Left ventricle myocardium inferior (tissue), 1 donor: ENCODE results near the gene DPY19L3. TPM values are rescaled to one million over a fixed set of nuclear protein-coding genes. Genes with fewer than 3 reads are reported as not detected.

Source experiments
- DNase-seq: peaks from one replicate; pipeline ENCODE4 v3.0.0-alpha.2; 2020
- H3K27ac ChIP-seq: fragments of 200-600 bp; replicated peaks from 2 replicates; pipeline ENCODE4 v1.8.0; 2021
- H3K27me3 ChIP-seq: fragments of 200-600 bp; 2 replicates; pipeline ENCODE4 v1.8.0; 2021; ENCODE audit warnings: low read depth
- H3K36me3 ChIP-seq: fragments of 200-600 bp; 2 replicates; pipeline ENCODE4 v1.8.0; 2021
- H3K4me1 ChIP-seq: fragments of 200-600 bp; 2 replicates; pipeline ENCODE4 v1.8.0; 2021
- H3K4me3 ChIP-seq: fragments of 200-600 bp; 2 replicates; pipeline ENCODE4 v1.8.0; 2021; ENCODE audit warnings: mild to moderate bottlenecking, moderate library complexity
- H3K9me3 ChIP-seq: fragments of 200-600 bp; replicated peaks from 2 replicates; pipeline ENCODE4 v1.8.0; 2021
- CTCF ChIP-seq: fragments of 200-600 bp; IDR thresholded peaks from 2 replicates; pipeline ENCODE4 v1.8.0; 2021; ENCODE audit warnings: antibody characterized with exemption, mild to moderate bottlenecking, borderline replicate concordance
- intact Hi-C: fragments of 100-400 bp; cut with micrococcal nuclease; formaldehyde crosslinking; loops from one replicate; pipeline ENCODE4 v1.11.0; 2022
- long read RNA-seq: library from polyadenylated mRNA; unstranded; transcript quantifications from one replicate; pipeline ENCODE4 v2.0.0, GENCODE V29; 2021
- total RNA-seq: library from RNA; stranded (reverse); fragmentation: NEBNext Ultra II Directional; extraction: Animal tissue kit (Norgen Biotek cat#: 25700); gene quantifications from one replicate; pipeline ENCODE4 v1.2.1, GENCODE V29; 2021
- donor health status: DM: no; HTN: yes; CAD: no; lungs with severe emphysema.

The DPY19L3 gene
- total RNA-seq: 5.2 TPM
- long read RNA-seq, full-length matches to known transcripts: 2 of 3 reads
- long read RNA-seq, partial matches to known transcripts: 0 of 3 reads
- long read RNA-seq, other reads (novel, unspliced or antisense): 1 of 3 reads

- no peak for TF ChIP-seq CTCF
- peak within 1 kb of the TSS; percentile 96 for H3K4me3 ChIP-seq
- intact Hi-C loops: no loop called here
- peak within 1 kb of the TSS; percentile 96 for H3K27ac ChIP-seq
- H3K4me1 ChIP-seq: peaks cover 27% of the 10 kb centered on the region
- peak; percentile 95 for DNase-seq
- H3K27me3 ChIP-seq: no peaks in the 10 kb centered on the region
- peaks cover 15% of the 10 kb centered on the region for H3K36me3 ChIP-seq
- no peaks in the 10 kb centered on the region for H3K9me3 ChIP-seq
These were observed at the start of gene DPY19L3 for GRCh38 chr19:32405431-32406160. TSS of gene DPY19L3 (plus strand) at chr19:32405770. CDS start at chr19:32408254, 2,484 bp downstream.

GRCh38 chr19:32357720-32358119 lies 47.9 kb upstream of the DPY19L3 start:
- no peak overlapping the region for H3K4me3 ChIP-seq
- H3K36me3 ChIP-seq: peaks cover 93% of the 10 kb centered on the region
- no peaks in the 10 kb centered on the region for H3K27me3 ChIP-seq
- no peak for DNase-seq
- H3K27ac ChIP-seq: no peak overlapping the region
- peaks cover 17% of the 10 kb centered on the region for H3K4me1 ChIP-seq
- TF ChIP-seq CTCF: peak; percentile 24
- no peaks in the 10 kb centered on the region for H3K9me3 ChIP-seq
- intact Hi-C loops: no loop called here

GRCh38 chr19:32358321-32358720 lies 47.2 kb upstream of the DPY19L3 start:
- H3K36me3 ChIP-seq: peaks cover 93% of the 10 kb centered on the region
- intact Hi-C loops: no loop called here
- no peak for TF ChIP-seq CTCF
- peaks cover 23% of the 10 kb centered on the region for H3K4me1 ChIP-seq
- no peaks in the 10 kb centered on the region for H3K27me3 ChIP-seq
- DNase-seq: no peak
- H3K27ac ChIP-seq: no peak overlapping the region
- no peak overlapping the region for H3K4me3 ChIP-seq
- no peaks in the 10 kb centered on the region for H3K9me3 ChIP-seq

GRCh38 chr19:32359581-32359980 lies 46.0 kb upstream of the DPY19L3 start:
- TF ChIP-seq CTCF: no peak
- Histone ChIP-seq H3K36me3 (peaks cover 87% of the 10 kb centered on the region), H3K27ac (no peak overlapping the region), H3K27me3 (no peaks in the 10 kb centered on the region), H3K4me1 (peaks cover 36% of the 10 kb centered on the region), H3K4me3 (no peak overlapping the region), H3K9me3 (no peaks in the 10 kb centered on the region)
- no peak for DNase-seq
- intact Hi-C loops: no loop called here

GRCh38 chr19:32361574-32362317 lies 43.8 kb upstream of the DPY19L3 start:
- Histone ChIP-seq H3K27me3 (no peaks in the 10 kb centered on the region), H3K36me3 (peaks cover 77% of the 10 kb centered on the region), H3K9me3 (no peaks in the 10 kb centered on the region), H3K27ac (no peak overlapping the region), H3K4me1 (peaks cover 30% of the 10 kb centered on the region), H3K4me3 (no peak overlapping the region)
- intact Hi-C loops: no loop called here
- no peak for TF ChIP-seq CTCF
- no peak for DNase-seq
